Activated T-cell treated with anti-CD3 and anti-CD28 coated beads, Interleukin-2, amount 50 U/mL, for 4 hours (primary cell): Measurements from ENCODE around the gene CAMK1G. TPM values are rescaled to one million over a fixed set of nuclear protein-coding genes. Genes with fewer than 3 reads are reported as not detected.

Experiments
- ATAC-seq, 2 donors: fragments of 200-7000 bp; cut with Tn5 transposase; one replicate each; pipeline ENCODE4 v1.10.0; 2021
- DNase-seq: peaks from one replicate; pipeline ENCODE4 v3.0.0-alpha.2; 2020
- H3K27me3 Mint-ChIP-seq: one replicate; pipeline ENCODE4 v1.8.0; 2021; ENCODE audit warnings: low read depth, mixed read lengths
- H3K36me3 Mint-ChIP-seq: one replicate; pipeline ENCODE4 v1.8.0; 2022; ENCODE audit warnings: mixed read lengths; ENCODE audit not compliant: insufficient read depth
- H3K4me1 Mint-ChIP-seq: one replicate; pipeline ENCODE4 v1.8.0; 2021; ENCODE audit warnings: low read depth, mixed read lengths
- H3K4me3 Mint-ChIP-seq: one replicate; pipeline ENCODE4 v1.8.0; 2021; ENCODE audit warnings: mild to moderate bottlenecking, moderate library complexity, mixed read lengths
- H3K9me3 Mint-ChIP-seq: one replicate; pipeline ENCODE4 v1.8.0; 2021; ENCODE audit warnings: mixed read lengths
- total RNA-seq, 3 donors: library from RNA; stranded (reverse); gene quantifications; one replicate each; pipeline ENCODE4 v1.2.1, GENCODE V29; 2021

The CAMK1G gene
- total RNA-seq, 3 donors from 2014 or later = 0.08 to 0.15 (median 0.14) TPM

DNA sequence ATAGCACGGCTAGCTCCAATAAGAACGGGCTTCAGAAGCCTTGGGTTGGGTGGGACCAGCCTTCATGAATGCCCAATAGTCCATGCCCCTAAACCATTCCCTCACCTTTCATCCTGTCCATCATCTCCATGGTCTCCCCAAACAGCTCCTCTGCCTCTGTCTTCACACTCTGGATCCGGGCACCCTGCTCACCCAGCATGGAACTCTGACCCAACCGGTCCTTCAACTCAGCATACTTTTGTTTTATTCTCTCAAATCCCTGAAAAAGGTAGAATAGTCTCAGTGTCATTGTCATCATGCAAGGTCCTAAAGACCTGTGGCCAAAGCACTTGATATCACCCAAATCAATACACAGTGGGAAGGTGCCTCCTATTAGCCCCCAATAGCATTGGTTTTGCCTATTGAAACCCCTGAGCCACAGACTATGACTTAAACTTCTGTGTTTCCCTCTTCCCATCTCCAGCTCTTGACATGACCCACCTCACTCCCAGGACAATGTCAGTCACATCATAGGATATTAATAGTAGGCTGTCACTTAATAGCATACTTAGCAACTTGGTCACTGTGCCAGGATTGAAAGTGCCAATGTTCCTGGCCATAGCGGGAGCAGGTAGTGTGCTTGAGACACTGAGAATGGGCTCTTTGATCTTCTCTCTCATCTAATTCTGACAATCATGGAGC lies 33.0 kb downstream of the CAMK1G start:
- H3K9me3 Mint-ChIP-seq = no peaks in the 10 kb centered on the region
- ATAC-seq = no peak
- no peak overlapping the region for H3K4me3 Mint-ChIP-seq
- H3K4me1 Mint-ChIP-seq = peaks cover 5% of the 10 kb centered on the region
- DNase-seq = no peak
- no peaks in the 10 kb centered on the region for H3K36me3 Mint-ChIP-seq
- peaks cover 2% of the 10 kb centered on the region for H3K27me3 Mint-ChIP-seq

DNA sequence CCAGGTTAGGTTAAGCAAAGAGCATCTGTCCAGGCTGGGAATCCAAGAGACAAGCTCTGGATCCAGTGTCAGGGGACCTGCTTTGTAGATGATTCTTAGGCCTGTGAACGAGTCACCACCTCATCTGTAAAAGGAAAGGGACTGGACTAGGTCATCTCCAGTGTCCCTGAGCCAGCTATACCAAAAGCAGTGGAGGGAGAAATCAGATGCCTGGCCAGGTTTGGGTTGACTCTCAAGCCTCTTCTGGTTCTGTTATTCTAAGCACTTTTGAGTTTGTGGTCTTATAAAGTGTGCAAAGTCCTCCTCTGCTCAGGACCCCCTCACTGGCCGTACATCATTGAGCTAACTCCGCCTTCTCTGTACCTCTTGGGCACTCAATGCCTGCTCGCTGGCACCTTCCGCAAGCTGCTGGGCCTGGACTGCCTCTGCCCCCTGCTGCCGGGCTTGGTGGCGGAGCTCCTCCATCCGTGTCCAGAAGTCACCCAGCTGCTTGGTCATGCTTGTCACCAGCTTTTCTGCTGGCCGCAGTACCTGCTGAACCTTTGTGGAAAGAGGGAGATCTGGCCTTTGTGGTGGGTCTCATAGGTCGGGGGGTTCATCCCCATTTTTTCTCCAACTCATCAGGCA lies 33.6 kb downstream of the CAMK1G start:
- Mint-ChIP-seq H3K27me3 (peaks cover 2% of the 10 kb centered on the region), H3K4me3 (no peak overlapping the region), H3K4me1 (peaks cover 5% of the 10 kb centered on the region), H3K9me3 (no peaks in the 10 kb centered on the region), H3K36me3 (no peaks in the 10 kb centered on the region)
- ATAC-seq (no peak), DNase-seq (no peak)

DNA sequence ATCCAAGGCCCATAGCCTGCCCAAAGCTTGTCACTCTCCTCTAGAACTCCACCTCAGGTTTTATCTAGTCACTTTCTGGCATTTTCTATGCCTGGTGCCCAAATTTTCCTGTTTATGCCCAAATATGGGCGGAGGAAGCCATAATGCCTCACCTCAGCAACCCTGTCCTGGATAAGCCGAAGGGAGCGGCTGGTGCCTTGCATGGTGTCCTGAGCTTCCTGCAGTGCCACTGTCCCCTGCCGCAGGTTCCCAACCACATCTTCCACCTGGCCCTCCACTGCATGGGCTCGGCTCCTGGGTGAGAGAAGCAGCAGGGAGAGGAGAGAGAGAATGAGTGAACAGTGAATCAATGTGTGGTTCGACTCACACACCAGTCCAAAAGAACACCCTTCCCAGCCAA lies 34.2 kb downstream of the CAMK1G start:
- DNase-seq (no peak), ATAC-seq (no peak)
- H3K9me3 Mint-ChIP-seq = no peaks in the 10 kb centered on the region
- H3K4me1 Mint-ChIP-seq = peaks cover 5% of the 10 kb centered on the region
- H3K36me3 Mint-ChIP-seq = no peaks in the 10 kb centered on the region
- no peak overlapping the region for H3K4me3 Mint-ChIP-seq
- peaks cover 2% of the 10 kb centered on the region for H3K27me3 Mint-ChIP-seq

DNA sequence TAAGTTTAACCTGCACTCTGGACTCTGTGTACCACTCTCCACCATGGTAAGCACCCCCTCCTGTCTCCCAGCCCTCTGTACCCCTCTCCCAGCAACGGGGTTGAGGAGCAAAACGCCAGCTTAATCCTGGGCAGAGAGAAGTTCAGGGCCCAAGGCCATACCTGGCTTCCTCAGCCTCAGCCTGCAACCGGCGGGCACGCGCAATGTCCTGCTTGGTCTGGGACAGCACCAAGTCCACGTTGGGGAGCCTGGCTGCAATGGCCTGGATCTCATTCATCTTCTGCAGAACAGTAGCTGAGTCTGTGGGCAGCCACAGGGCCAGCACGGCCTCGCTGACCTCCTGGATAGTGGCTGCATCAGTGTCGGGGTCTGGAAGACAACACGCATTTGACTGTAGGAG lies 34.8 kb downstream of the CAMK1G start:
- no peaks in the 10 kb centered on the region for H3K9me3 Mint-ChIP-seq
- DNase-seq (no peak), ATAC-seq (no peak)
- H3K4me3 Mint-ChIP-seq = no peak overlapping the region
- peaks cover 2% of the 10 kb centered on the region for H3K27me3 Mint-ChIP-seq
- H3K4me1 Mint-ChIP-seq = peaks cover 5% of the 10 kb centered on the region
- no peaks in the 10 kb centered on the region for H3K36me3 Mint-ChIP-seq

DNA sequence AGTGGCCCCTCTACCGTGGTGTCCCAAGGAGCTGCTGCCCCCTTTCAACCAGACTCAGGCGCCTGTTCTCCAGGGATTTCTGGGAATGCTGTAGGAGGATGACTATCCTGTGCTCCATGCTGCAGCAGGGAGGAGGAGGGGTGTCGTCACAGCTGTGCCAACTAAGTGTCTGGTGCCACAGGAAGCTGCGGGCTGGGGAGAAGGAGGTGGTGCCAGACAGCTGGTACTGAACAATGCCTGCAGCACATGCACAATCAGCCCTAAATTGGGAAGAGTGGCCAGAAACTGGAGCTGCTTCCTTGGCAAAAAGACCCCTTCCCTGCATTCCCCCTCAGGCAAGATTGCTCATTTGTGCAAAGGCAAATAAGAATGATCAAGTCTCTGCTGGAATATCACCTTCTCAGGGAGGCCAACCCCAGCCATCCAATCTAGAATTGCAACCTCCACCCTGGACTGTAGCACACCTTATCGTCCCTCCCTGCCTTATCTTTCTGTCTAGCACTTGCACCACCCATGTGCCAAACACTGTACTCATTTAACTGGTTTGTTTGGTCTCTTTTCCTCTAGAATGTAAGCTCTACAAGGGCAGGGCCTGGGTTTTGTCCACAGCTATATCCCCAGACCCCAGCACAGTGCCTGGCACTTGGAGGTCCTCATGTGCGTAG lies 35.4 kb downstream of the CAMK1G start:
- H3K4me3 Mint-ChIP-seq = no peak overlapping the region
- peak in 1 of 2 donors; percentile 26 for ATAC-seq
- no peaks in the 10 kb centered on the region for H3K9me3 Mint-ChIP-seq
- peaks cover 2% of the 10 kb centered on the region for H3K27me3 Mint-ChIP-seq
- peaks cover 5% of the 10 kb centered on the region for H3K4me1 Mint-ChIP-seq
- DNase-seq = no peak
- no peaks in the 10 kb centered on the region for H3K36me3 Mint-ChIP-seq

DNA sequence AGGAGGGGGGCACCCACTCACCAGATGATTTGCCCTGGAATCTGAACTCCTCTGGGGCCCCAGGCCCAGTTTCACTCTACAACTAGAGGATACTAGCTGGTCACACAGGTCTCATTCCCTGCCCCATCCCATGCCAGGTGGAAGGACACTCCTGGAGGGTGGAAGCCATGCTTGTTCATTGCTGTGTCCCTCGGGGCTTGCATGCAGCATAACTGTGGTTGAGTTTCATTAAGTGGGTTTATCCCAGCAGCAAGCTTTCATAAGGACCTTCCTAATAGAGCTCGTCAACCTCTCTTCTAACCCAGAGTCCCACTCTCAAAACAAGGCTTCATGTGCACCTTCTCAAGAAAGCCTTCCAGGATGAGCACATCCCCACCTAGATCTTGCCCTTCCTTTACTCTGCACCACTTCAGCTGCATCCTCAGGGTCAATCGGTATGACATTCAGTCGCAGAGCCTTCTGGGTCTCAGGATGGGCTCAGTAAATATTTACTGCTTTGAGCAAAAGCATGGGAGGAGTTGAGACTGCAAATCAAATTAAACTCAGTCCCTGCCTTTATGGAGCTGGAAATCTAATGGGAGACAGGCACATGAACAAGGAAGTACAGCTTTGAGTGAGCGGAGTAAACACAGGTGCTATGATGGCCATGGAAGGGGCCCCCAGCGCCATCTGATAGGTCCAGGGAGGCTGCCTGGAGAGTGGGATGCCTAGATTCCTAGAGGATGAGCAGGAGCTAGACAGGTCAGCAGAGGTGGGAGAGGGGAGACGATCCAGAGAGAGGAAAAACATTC lies 36.4 kb downstream of the CAMK1G start:
- H3K9me3 Mint-ChIP-seq = no peaks in the 10 kb centered on the region
- ATAC-seq (no peak), DNase-seq (no peak)
- no peaks in the 10 kb centered on the region for H3K36me3 Mint-ChIP-seq
- H3K4me1 Mint-ChIP-seq = peaks cover 5% of the 10 kb centered on the region
- peaks cover 2% of the 10 kb centered on the region for H3K27me3 Mint-ChIP-seq
- H3K4me3 Mint-ChIP-seq = no peak overlapping the region

DNA sequence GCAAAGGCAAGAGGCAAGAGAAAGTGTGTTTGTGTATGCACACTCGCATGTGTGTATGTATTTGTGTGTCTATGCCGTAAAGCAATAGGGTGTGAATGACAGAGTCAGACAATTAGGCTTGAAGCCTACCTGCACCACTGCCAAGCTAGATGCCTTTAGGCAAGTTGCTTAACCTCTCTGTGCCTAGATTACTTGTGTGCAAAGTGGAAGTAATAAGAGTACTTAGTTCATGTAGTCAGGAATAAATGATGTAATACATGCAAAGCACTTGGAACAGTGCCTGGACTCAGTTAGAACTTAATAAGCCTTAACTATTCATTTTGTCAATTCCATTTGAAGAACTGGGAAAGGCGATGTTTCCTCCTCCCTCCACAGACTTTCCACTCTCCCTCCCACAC lies 37.0 kb downstream of the CAMK1G start:
- H3K36me3 Mint-ChIP-seq = no peaks in the 10 kb centered on the region
- no peak for ATAC-seq
- DNase-seq = no peak
- H3K27me3 Mint-ChIP-seq = peaks cover 2% of the 10 kb centered on the region
- peaks cover 5% of the 10 kb centered on the region for H3K4me1 Mint-ChIP-seq
- no peaks in the 10 kb centered on the region for H3K9me3 Mint-ChIP-seq
- H3K4me3 Mint-ChIP-seq = no peak overlapping the region

DNA sequence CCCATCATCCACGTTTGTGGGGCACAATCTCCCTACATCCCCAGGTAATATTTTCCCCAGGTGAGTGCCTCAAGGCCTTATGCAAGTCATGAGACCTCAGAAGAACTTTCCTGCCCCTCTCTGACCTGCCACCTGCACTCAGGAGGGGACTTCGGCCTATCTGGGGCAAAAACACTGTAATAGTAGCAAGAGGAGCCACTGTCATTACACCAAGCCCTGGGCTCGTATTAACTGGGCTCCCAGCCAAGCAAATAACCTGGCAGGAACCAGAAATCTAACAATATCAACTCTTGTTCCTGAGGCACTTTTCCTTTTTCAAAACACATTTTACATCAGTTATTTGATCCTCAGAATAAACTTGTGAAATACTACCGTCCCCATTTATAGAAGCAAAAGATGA lies 37.8 kb downstream of the CAMK1G start:
- H3K27me3 Mint-ChIP-seq = peaks cover 1% of the 10 kb centered on the region
- DNase-seq = no peak
- peaks cover 5% of the 10 kb centered on the region for H3K4me1 Mint-ChIP-seq
- no peak overlapping the region for H3K4me3 Mint-ChIP-seq
- H3K36me3 Mint-ChIP-seq = no peaks in the 10 kb centered on the region
- H3K9me3 Mint-ChIP-seq = no peaks in the 10 kb centered on the region
- no peak for ATAC-seq

DNA sequence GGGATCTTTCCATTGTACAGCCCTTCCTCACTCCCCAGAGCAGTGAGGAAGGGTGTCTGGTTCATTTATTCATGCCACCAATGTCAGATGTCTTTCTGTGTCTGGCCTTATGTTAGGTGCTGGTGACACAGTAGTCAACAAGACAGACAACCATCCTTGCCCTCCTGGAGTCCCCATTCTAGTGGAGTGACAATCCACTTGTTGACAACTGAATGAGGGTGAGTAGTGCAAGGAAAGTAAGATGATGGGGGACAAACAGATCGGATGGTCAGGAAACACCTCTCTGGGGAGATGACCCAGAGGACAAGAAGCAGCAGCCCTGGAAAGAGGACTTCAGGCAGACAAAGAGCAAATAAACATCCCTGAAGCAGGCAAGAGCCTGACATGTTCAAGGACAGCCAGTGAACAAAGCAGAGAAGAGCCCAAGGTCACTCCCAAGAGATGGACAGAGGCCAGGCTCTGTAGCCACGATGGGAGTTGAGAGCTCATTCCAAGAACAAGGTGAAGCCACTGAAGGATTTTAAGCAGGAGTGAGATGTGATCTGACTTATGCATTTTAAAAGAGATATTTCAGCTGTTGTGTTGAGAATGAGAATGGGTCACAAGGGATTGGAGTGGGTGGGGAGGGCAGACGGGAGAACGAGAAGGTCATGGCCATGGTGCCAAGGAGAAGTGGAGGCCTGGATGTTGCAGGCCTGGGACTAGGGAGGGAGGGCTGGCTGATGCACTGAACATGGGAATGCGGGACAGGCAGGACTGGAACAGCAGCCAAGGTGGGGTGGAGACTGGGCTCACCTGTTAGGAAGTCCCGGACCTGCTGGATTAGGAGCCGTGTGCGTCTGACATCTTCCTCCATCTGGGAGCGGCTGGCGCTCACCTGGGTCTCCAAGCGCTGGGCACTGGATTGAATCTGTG lies 38.5 kb downstream of the CAMK1G start:
- no peaks in the 10 kb centered on the region for H3K9me3 Mint-ChIP-seq
- H3K4me3 Mint-ChIP-seq = no peak overlapping the region
- ATAC-seq = no peak
- no peak for DNase-seq
- H3K27me3 Mint-ChIP-seq = no peaks in the 10 kb centered on the region
- no peaks in the 10 kb centered on the region for H3K36me3 Mint-ChIP-seq
- peaks cover 5% of the 10 kb centered on the region for H3K4me1 Mint-ChIP-seq

DNA sequence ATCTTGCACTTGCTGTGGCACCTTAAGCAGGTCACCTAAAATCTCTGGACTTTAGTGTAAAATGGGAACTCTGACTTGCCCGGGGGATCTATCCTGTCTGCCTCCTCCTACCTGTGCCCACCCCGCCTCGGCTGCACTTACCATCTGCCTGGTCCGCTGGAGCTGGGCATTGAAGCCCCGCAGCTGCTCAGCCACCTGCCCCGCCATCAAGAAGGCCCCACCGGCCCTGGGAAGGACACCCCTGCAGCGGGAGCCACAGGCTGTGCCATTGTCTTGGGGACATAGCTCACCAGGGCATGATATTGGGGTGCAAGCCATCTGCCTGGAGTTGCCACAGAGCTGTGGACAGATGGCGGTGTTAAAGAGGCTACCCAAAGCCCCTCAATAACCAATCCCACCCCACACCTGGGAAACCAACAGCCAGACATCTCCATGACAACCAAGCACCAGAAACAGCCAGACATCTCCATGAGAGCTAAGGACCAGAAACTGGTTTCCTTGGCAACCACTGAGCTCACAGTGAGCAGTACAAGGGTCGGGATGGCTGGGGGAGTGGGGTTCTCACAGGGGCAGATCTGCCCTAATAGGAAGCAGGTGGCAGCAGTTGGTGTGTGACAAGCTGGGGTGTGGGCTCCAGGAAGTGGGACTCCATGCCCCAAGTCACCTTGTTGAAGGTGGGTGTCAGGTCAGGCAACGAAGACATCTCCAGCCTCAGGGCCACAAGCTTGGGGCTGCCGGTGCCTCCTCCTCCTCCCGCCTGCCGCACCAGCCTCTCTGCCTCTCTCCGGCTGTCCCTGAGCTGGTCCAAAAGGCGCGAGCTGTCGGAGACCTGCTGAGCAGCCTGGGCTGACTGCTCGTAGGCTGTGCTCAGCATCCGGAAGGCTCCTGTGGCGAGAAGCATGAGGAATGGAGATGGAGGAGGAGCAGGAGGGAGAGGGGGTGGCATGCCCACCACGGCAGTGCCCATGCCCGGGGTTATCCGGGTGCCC lies 39.6 kb downstream of the CAMK1G start:
- no peaks in the 10 kb centered on the region for H3K27me3 Mint-ChIP-seq
- H3K9me3 Mint-ChIP-seq = no peaks in the 10 kb centered on the region
- no peak overlapping the region for H3K4me3 Mint-ChIP-seq
- DNase-seq = no peak
- H3K4me1 Mint-ChIP-seq = peaks cover 8% of the 10 kb centered on the region
- H3K36me3 Mint-ChIP-seq = no peaks in the 10 kb centered on the region
- ATAC-seq = no peak

DNA sequence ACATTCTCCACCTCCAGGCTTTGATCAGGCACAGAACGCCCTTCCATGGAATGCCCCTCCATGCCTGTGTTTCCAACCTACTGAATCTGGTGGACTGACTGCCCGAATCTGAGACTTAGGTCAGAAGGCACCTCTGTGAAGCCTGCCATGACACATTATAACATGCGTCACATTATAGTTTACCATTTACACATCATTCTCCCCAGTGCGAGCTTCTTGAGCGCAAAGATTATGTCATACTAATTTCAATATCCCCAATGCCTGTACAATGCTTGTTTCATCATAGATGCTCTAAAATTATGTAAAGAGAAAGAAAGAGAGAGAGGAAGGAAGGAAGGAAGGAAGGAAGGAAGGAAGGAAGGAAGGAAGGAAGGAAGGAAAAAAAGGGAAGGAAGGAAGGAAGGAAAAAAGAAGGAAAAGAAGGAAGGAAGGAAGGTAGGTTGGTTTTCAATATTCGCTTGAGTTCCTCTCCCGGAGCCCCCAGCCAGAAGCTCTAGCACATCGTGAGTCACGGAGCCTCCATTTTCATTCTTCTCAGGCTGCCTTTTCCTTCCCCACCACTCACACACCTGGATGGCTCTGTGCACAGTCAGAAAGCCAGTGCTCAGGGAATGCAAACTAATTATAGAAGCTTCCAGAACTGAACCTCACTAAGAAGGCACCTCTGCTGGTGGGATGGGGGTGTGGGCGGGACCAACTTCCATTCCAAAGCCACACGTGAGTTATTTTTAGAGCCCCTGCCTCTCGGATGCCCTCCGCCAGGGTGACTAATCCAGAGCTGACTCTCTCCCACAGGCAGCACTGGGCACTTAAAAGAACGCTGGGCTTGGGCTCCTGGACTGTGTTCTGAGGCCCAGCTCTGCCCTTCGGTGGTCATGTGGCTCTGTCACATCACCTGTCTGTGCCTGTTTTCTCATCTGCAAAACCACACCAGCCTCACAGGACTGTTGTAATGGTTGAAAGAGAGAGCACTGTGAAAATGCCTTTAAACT lies 41.3 kb downstream of the CAMK1G start:
- no peak for DNase-seq
- Mint-ChIP-seq H3K36me3 (no peaks in the 10 kb centered on the region), H3K4me3 (no peak overlapping the region), H3K27me3 (no peaks in the 10 kb centered on the region), H3K4me1 (peaks cover 4% of the 10 kb centered on the region), H3K9me3 (no peaks in the 10 kb centered on the region)
- ATAC-seq = no peak

DNA sequence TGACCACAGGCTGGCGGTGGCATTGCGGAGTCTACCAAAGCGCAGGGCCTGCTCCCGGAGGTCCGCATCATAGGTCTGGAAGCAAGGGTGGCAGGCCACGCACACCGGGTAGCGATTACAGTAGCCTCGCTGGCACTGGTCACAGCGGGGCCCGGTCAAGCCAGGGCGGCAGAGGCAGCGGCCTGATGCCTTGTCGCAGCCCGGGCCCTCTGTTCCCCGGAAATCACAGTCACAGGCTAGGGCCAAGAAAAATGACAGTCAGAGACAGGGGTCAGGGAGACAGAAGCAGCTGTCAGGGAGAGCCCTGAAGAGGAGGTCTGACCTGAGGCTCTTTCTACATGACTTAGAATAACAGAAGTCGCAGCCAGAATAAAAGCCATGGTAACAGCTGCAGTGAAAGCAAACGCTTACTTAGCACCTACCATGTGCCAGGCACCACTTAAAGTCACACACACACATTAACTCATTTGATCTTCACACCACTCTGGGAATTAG lies 42.3 kb downstream of the CAMK1G start:
- Mint-ChIP-seq H3K9me3 (no peaks in the 10 kb centered on the region), H3K36me3 (no peaks in the 10 kb centered on the region), H3K4me3 (no peak overlapping the region), H3K27me3 (no peaks in the 10 kb centered on the region), H3K4me1 (peaks cover 4% of the 10 kb centered on the region)
- DNase-seq = no peak
- no peak for ATAC-seq
